DOHH2 (cell line): ENCODE results near the gene INO80.

Source experiments
- H3F3A ChIP-seq: fragments of 200-600 bp; sonication (generic), shearing (Covaris generic); 2 replicates; pipeline ENCODE4 v1.6.0; 2016; ENCODE audit warnings: antibody characterized with exemption, mild to moderate bottlenecking; ENCODE audit not compliant: control insufficient read depth, insufficient read depth
- H3K27ac ChIP-seq: fragments of 200-600 bp; sonication (generic); 2 replicates; pipeline ENCODE4 v1.5.1; 2014; ENCODE audit warnings: low read depth, mild to moderate bottlenecking, low read length, moderate library complexity
- H3K27me3 ChIP-seq: fragments of 200-600 bp; sonication (generic); 2 replicates; pipeline ENCODE4 v1.6.1; 2014; ENCODE audit warnings: mild to moderate bottlenecking, low read length, mixed read lengths; ENCODE audit not compliant: control insufficient read depth
- H3K36me3 ChIP-seq: fragments of 200-600 bp; sonication (generic); 2 replicates; pipeline ENCODE4 v1.6.1; 2014; ENCODE audit warnings: mild to moderate bottlenecking, low read length, moderate library complexity, mixed read lengths; ENCODE audit not compliant: control insufficient read depth
- H3K4me1 ChIP-seq: fragments of 200-600 bp; sonication (generic); 2 replicates; pipeline ENCODE4 v1.6.1; 2014; ENCODE audit warnings: mild to moderate bottlenecking, low read length, mixed read lengths; ENCODE audit not compliant: control insufficient read depth
- H3K4me2 ChIP-seq: fragments of 200-600 bp; sonication (generic); 2 replicates; pipeline ENCODE4 v1.6.0; 2014; ENCODE audit warnings: mild to moderate bottlenecking, low read length, moderate library complexity
- H3K4me3 ChIP-seq: fragments of 200-600 bp; sonication (generic); 2 replicates; pipeline ENCODE4 v1.5.1; 2014; ENCODE audit warnings: mild to moderate bottlenecking, low read length, mixed read lengths
- H3K79me2 ChIP-seq: fragments of 200-600 bp; sonication (generic); 2 replicates; pipeline ENCODE4 v1.6.1; 2014; ENCODE audit warnings: mild to moderate bottlenecking, low read length, mixed read lengths; ENCODE audit not compliant: control insufficient read depth
- H3K9me2 ChIP-seq: fragments of 200-600 bp; sonication (generic); replicated peaks from 2 replicates; pipeline ENCODE4 v1.6.1; 2014; ENCODE audit warnings: mild to moderate bottlenecking, low read length, mixed read lengths; ENCODE audit not compliant: control insufficient read depth
- H3K9me3 ChIP-seq: fragments of 200-600 bp; sonication (generic); 2 replicates; pipeline ENCODE4 v1.6.1; 2014; ENCODE audit warnings: antibody characterized with exemption, low read length, mixed read lengths; ENCODE audit not compliant: control insufficient read depth, insufficient read depth
- H4K20me1 ChIP-seq: fragments of 200-600 bp; sonication (generic); 2 replicates; pipeline ENCODE4 v1.6.0; 2014; ENCODE audit warnings: low read depth, mild to moderate bottlenecking, antibody characterized with exemption, low read length, moderate library complexity; ENCODE audit not compliant: control insufficient read depth, insufficient read depth
- EZH2phosphoT487 ChIP-seq: fragments of 200-600 bp; sonication (generic); IDR thresholded peaks from 2 replicates; pipeline ENCODE4 v1.6.1; 2017; ENCODE audit warnings: borderline replicate concordance, mild to moderate bottlenecking, antibody characterized with exemption, low read length, moderate library complexity, mixed read lengths
- TF ChIP-seq, protein P1 (sequence below): fragments of 200-600 bp; sonication (generic); IDR thresholded peaks from one replicate; pipeline ENCODE4 v1.5.1; 2014; ENCODE audit warnings: antibody characterized with exemption, mild to moderate bottlenecking, low read depth, low read length; ENCODE audit not compliant: poor library complexity, severe bottlenecking

INO80 gene

DNA sequence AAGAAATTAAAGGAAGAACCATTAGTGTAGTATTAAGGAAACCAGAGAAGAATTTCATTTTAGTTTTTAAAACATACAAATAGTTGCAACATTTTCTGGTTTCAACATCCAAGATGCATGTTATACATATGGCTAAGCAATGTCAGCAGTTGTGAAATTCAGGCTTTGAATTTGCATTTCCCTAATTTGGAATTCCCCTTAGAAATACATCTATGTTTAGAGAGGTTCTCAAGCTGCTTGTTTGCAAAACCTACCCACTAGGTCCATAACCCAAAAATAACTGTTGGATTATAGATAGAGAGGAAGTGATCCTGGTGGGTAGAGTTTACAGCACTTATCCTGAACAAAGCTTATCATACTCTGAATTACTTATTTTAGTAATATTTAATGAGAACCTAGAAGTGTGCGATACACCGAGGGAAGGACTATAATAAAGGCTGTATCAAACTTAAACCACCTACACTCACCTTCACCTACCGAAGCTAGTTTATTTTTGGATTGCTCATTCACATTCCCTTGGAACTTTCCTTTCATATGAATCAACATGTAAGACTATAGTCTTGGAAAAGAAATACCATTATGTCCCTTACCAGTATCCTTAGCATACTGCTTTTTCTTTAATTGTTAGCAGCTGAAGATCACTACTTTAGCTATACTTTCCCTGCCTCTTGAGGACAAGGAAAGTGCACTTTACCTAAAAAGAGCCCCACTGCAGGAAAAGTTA lies 102.2 kb downstream of the INO80 start:
- H3K27me3 ChIP-seq, result no peaks in the 10 kb centered on the region
- no peaks in the 10 kb centered on the region for H3K9me3 ChIP-seq
- no peaks in the 10 kb centered on the region for H3K79me2 ChIP-seq
- H3K36me3 ChIP-seq, result peaks cover 68% of the 10 kb centered on the region
- no peaks in the 10 kb centered on the region for H3F3A ChIP-seq
- peak overlapping the region; percentile 9 for H3K4me2 ChIP-seq
- H3K4me3 ChIP-seq, result no peak overlapping the region
- H3K27ac ChIP-seq, result no peak overlapping the region
- H3K9me2 ChIP-seq, result no peaks in the 10 kb centered on the region
- TF ChIP-seq, protein P1, sequence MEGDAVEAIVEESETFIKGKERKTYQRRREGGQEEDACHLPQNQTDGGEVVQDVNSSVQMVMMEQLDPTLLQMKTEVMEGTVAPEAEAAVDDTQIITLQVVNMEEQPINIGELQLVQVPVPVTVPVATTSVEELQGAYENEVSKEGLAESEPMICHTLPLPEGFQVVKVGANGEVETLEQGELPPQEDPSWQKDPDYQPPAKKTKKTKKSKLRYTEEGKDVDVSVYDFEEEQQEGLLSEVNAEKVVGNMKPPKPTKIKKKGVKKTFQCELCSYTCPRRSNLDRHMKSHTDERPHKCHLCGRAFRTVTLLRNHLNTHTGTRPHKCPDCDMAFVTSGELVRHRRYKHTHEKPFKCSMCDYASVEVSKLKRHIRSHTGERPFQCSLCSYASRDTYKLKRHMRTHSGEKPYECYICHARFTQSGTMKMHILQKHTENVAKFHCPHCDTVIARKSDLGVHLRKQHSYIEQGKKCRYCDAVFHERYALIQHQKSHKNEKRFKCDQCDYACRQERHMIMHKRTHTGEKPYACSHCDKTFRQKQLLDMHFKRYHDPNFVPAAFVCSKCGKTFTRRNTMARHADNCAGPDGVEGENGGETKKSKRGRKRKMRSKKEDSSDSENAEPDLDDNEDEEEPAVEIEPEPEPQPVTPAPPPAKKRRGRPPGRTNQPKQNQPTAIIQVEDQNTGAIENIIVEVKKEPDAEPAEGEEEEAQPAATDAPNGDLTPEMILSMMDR, result no peak
- TF ChIP-seq EZH2phosphoT487, result no peak
- H4K20me1 ChIP-seq, result no peaks in the 10 kb centered on the region
- peaks cover 17% of the 10 kb centered on the region for H3K4me1 ChIP-seq

DNA sequence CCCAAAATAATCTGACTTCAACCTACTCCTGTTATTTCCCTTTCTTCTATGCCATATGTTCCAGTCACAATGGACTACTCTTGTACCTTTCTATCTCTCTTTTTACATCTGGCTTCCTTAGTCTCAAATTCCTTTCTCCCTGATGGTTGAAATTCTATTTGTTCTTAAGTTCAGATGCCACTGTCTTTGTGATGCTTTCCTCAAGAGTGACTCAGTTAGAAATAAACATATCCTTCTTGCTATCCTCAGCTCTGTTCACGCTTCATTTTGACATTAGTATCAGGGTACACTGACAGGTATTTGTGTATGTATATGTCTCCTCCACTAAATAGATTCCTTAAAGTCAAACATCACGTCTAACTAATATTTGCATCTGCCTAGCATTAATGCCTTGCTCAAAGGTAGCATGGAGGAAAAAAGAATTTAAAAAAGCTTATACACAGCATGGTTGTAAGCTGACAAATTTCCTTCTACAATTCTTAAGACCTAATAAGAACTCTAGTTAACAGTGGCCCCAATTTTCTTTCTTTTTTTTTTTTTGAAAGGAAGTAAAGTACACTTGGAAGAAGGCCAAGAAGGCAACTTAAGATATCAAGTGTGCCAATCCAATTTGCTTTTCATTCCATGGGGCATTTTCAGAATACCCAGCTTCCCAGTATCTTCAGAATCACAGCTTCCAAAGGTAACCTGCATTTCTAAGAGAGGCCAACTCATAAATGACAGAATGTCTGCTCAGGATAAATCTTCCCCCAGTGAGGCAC lies 104.8 kb downstream of the INO80 start:
- Histone ChIP-seq H3K27me3 (no peaks in the 10 kb centered on the region), H3K27ac (no peak overlapping the region), H3K9me3 (no peaks in the 10 kb centered on the region), H3F3A (no peaks in the 10 kb centered on the region; the same call in 1 of the 2 replicates), H3K4me1 (peaks cover 17% of the 10 kb centered on the region), H3K9me2 (no peaks in the 10 kb centered on the region), H3K79me2 (no peaks in the 10 kb centered on the region), H3K4me2 (no peak overlapping the region), H3K36me3 (peaks cover 50% of the 10 kb centered on the region), H4K20me1 (no peaks in the 10 kb centered on the region), H3K4me3 (no peak overlapping the region)
- no peak for TF ChIP-seq EZH2phosphoT487
- TF ChIP-seq, protein P1, result no peak

DNA sequence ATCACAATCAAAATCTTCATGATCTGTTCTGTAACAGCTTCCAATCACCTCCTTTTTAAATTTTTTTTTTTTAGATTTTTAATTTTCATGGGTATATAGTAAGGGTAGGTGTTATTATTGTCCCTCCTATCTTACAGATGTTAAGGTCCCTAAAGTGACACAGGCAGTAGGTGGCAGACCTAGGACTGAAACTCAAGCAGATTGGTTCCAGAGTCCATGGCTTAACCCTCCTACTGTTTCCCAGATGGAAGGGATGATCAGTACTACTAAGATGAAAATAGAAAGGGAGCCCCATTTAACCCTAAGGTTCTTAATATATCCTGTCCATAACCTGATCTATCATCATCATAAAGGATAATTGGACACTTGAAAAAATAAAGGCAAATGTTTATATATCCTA lies 105.7 kb downstream of the INO80 start:
- Histone ChIP-seq H3F3A (no peaks in the 10 kb centered on the region; the same call in 1 of the 2 replicates), H3K36me3 (peaks cover 53% of the 10 kb centered on the region), H3K4me2 (no peak overlapping the region)

More for the DNA sequence above, 105.7 kb downstream of the INO80 start:
- peaks cover 17% of the 10 kb centered on the region for H3K4me1 ChIP-seq
- no peaks in the 10 kb centered on the region for H3K79me2 ChIP-seq
- H3K4me3 ChIP-seq, result no peak overlapping the region
- no peaks in the 10 kb centered on the region for H3K9me2 ChIP-seq
- H3K9me3 ChIP-seq, result no peaks in the 10 kb centered on the region
- H3K27me3 ChIP-seq, result no peaks in the 10 kb centered on the region
- H4K20me1 ChIP-seq, result no peaks in the 10 kb centered on the region
- H3K27ac ChIP-seq, result no peak overlapping the region
- TF ChIP-seq, protein P1, result no peak
- no peak for TF ChIP-seq EZH2phosphoT487
